GM23338 (cell line): Measurements from ENCODE around the gene TBC1D14. TPM values are rescaled to one million over a fixed set of nuclear protein-coding genes. Genes with fewer than 3 reads are reported as not detected.

ENCODE experiments used
- ATAC-seq: fragments of 200-7000 bp; cut with Tn5 transposase; 3 replicates; pipeline ENCODE4 v1.9.1; 2020
- DNase-seq: peaks from one replicate; pipeline ENCODE4 v3.0.0-alpha.2; 2015; ENCODE audit warnings: low spot score
- H2AFZ ChIP-seq: fragments of 200-600 bp; sonication (generic); 2 replicates; pipeline ENCODE4 v1.8.0; 2016; ENCODE audit warnings: antibody characterized with exemption, mild to moderate bottlenecking, moderate library complexity
- H3F3A ChIP-seq: fragments of 200-600 bp; sonication (generic); replicated peaks from 2 replicates; pipeline ENCODE4 v1.8.0; 2017; ENCODE audit warnings: antibody characterized with exemption, mixed run types, low read depth
- H3K27ac ChIP-seq: fragments of 200-600 bp; sonication (generic); 2 replicates; pipeline ENCODE4 v1.6.1; 2016; ENCODE audit warnings: low read depth
- H3K27me3 ChIP-seq: fragments of 200-600 bp; sonication (generic); 2 replicates; pipeline ENCODE4 v1.8.0; 2016; ENCODE audit warnings: mild to moderate bottlenecking, mixed run types, moderate library complexity; ENCODE audit not compliant: insufficient read depth
- H3K36me3 ChIP-seq: fragments of 200-600 bp; sonication (generic); 2 replicates; pipeline ENCODE4 v1.8.0; 2016; ENCODE audit warnings: mild to moderate bottlenecking; ENCODE audit not compliant: insufficient read depth
- H3K4me1 ChIP-seq: fragments of 200-600 bp; sonication (generic); 2 replicates; pipeline ENCODE4 v1.8.0; 2016; ENCODE audit warnings: mild to moderate bottlenecking, moderate library complexity; ENCODE audit not compliant: insufficient read depth
- H3K4me2 ChIP-seq: fragments of 200-600 bp; sonication (generic); 2 replicates; pipeline ENCODE4 v1.7.1; 2017; ENCODE audit warnings: mixed run types
- H3K4me3 ChIP-seq: fragments of 200-600 bp; sonication (generic); 2 replicates; pipeline ENCODE4 v1.6.1; 2016; ENCODE audit warnings: mixed run types
- H3K79me2 ChIP-seq: fragments of 200-600 bp; sonication (generic); replicated peaks from 2 replicates; pipeline ENCODE4 v1.8.0; 2017; ENCODE audit warnings: mild to moderate bottlenecking; ENCODE audit not compliant: insufficient read depth
- H3K9me2 ChIP-seq: fragments of 200-600 bp; sonication (generic); 2 replicates; pipeline ENCODE4 v1.8.0; 2017; ENCODE audit not compliant: insufficient read depth
- H4K20me1 ChIP-seq: fragments of 200-600 bp; sonication (generic); replicated peaks from 2 replicates; pipeline ENCODE4 v1.8.0; 2017; ENCODE audit warnings: mild to moderate bottlenecking; ENCODE audit not compliant: insufficient read depth
- H3K27ac Mint-ChIP-seq: 2 replicates; pipeline ENCODE4 v1.8.0; 2020; ENCODE audit warnings: inconsistent platforms, mild to moderate bottlenecking, moderate library complexity, mixed read lengths
- H3K27me3 Mint-ChIP-seq: 3 replicates; pipeline ENCODE4 v1.8.0; 2022; ENCODE audit warnings: low read depth, mild to moderate bottlenecking, moderate library complexity, mixed read lengths, inconsistent platforms; ENCODE audit not compliant: insufficient read depth, poor library complexity
- H3K36me3 Mint-ChIP-seq: 3 replicates; pipeline ENCODE4 v1.8.0; 2021; ENCODE audit warnings: low read depth, mild to moderate bottlenecking, inconsistent platforms, moderate library complexity, mixed read lengths
- H3K4me1 Mint-ChIP-seq: 3 replicates; pipeline ENCODE4 v1.8.0; 2020; ENCODE audit warnings: mild to moderate bottlenecking, inconsistent platforms, mixed read lengths
- H3K4me3 Mint-ChIP-seq: 3 replicates; pipeline ENCODE4 v1.8.0; 2021; ENCODE audit warnings: moderate library complexity, mild to moderate bottlenecking, inconsistent platforms, mixed read lengths
- H3K9me3 Mint-ChIP-seq: 3 replicates; pipeline ENCODE4 v1.8.0; 2020; ENCODE audit warnings: moderate library complexity, mild to moderate bottlenecking, inconsistent platforms, mixed read lengths
- CREB1 ChIP-seq: fragments of 250-450 bp; sonication (Bioruptor Pico); IDR thresholded peaks from 2 replicates; pipeline ENCODE4 v1.5.0; 2020; ENCODE audit warnings: low read depth, mild to moderate bottlenecking, moderate library complexity
- CTCF ChIP-seq, 2 experiments: fragments of 200-600 bp in 1 of 2; sonication (generic) in 1 of 2; conservative IDR thresholded peaks; 2 replicates each; pipeline versions ENCODE4 v1.5.1 to v1.6.1; 2016 to 2017; ENCODE audit warnings: antibody characterized with exemption in 2 of 2, low read depth in 2 of 2, mild to moderate bottlenecking in 2 of 2, moderate library complexity in 1 of 2
- ETS1 ChIP-seq: IDR thresholded peaks from 2 replicates; pipeline ENCODE4 v1.6.1; 2016; ENCODE audit warnings: antibody characterized with exemption
- EZH2 ChIP-seq: fragments of 200-600 bp; sonication (generic); IDR thresholded peaks from one replicate; pipeline ENCODE4 v1.8.0; 2017; ENCODE audit warnings: antibody characterized with exemption, mild to moderate bottlenecking, low read depth; ENCODE audit not compliant: unreplicated experiment
- EZH2phosphoT487 ChIP-seq: fragments of 200-600 bp; sonication (generic); IDR thresholded peaks from one replicate; pipeline ENCODE4 v1.8.1; 2018; ENCODE audit warnings: antibody characterized with exemption; ENCODE audit not compliant: unreplicated experiment
- JUNB ChIP-seq: IDR thresholded peaks from one replicate; pipeline ENCODE4 v1.6.1; 2016; ENCODE audit warnings: antibody characterized with exemption; ENCODE audit not compliant: unreplicated experiment
- NANOG ChIP-seq: IDR thresholded peaks from 2 replicates; pipeline ENCODE4 v1.6.1; 2016; ENCODE audit warnings: antibody characterized with exemption, borderline replicate concordance
- POLR2AphosphoS5 ChIP-seq: IDR thresholded peaks from 2 replicates; pipeline ENCODE4 v1.6.1; 2016; ENCODE audit warnings: antibody characterized with exemption, low read depth
- REST ChIP-seq: IDR thresholded peaks from one replicate; pipeline ENCODE4 v1.6.1; 2018; ENCODE audit warnings: antibody characterized with exemption; ENCODE audit not compliant: unreplicated experiment
- STAT1 ChIP-seq: IDR thresholded peaks from one replicate; pipeline ENCODE4 v1.6.1; 2016; ENCODE audit warnings: antibody characterized with exemption; ENCODE audit not compliant: unreplicated experiment
- ZNF114 ChIP-seq: fragments of 250-450 bp; sonication (Bioruptor Pico); IDR thresholded peaks from 2 replicates; pipeline ENCODE4 v1.5.0; 2020; ENCODE audit warnings: mild to moderate bottlenecking, moderate library complexity
- ZNF331 ChIP-seq: fragments of 250-450 bp; sonication (Bioruptor Pico); IDR thresholded peaks from 2 replicates; pipeline ENCODE4 v1.5.0; 2020; ENCODE audit warnings: low read depth, mild to moderate bottlenecking, moderate library complexity
- ZNF462 ChIP-seq: fragments of 250-450 bp; sonication (Bioruptor Pico); IDR thresholded peaks from 2 replicates; pipeline ENCODE4 v1.5.0; 2020; ENCODE audit warnings: mild to moderate bottlenecking, moderate library complexity
- polyA plus RNA-seq: library from polyadenylated mRNA; unstranded; fragments of >200 nt; fragmentation: Nextera tagmentation; extraction: Ambion mirVana; gene quantifications from 2 replicates; pipeline ENCODE4 v1.2.1, GENCODE V29; 2016
- total RNA-seq: library from RNA; depleted of rRNA; stranded (reverse); fragments of >200 nt; shearing (Covaris generic); gene quantifications from 2 replicates; pipeline ENCODE4 v1.2.3, GENCODE V29; 2014

TBC1D14 gene
- total and polyA plus RNA-seq, 2 experiments from 2014 or later: 18.2 to 59.7 TPM

GRCh38 chr4:6969826-6970800 lies 60.5 kb downstream of the TBC1D14 start:
- Histone ChIP-seq H3F3A (peaks cover 4% of the 10 kb centered on the region; the same call in 1 of the 2 replicates), H3K4me2 (no peak overlapping the region), H3K36me3 (no peaks in the 10 kb centered on the region), H3K4me3 (no peak overlapping the region), H4K20me1 (no peaks in the 10 kb centered on the region), H3K9me2 (no peaks in the 10 kb centered on the region), H3K79me2 (peaks cover 13% of the 10 kb centered on the region), H2AFZ (no peak overlapping the region), H3K4me1 (peaks cover 25% of the 10 kb centered on the region), H3K27ac (no peak overlapping the region), H3K27me3 (no peaks in the 10 kb centered on the region)
- no peak for ATAC-seq
- Mint-ChIP-seq H3K36me3 (peaks cover 3% of the 10 kb centered on the region; the same call in 1 of the 3 replicates), H3K27me3 (no peaks in the 10 kb centered on the region), H3K9me3 (no peaks in the 10 kb centered on the region), H3K4me1 (peaks cover 31% of the 10 kb centered on the region), H3K27ac (no peak overlapping the region), H3K4me3 (no peak overlapping the region)
- no peak for DNase-seq
- no peak for TF ChIP-seq NANOG
- no peak for TF ChIP-seq ZNF114 (CRISPR knock-in tag)
- TF ChIP-seq REST: no peak
- TF ChIP-seq CREB1 (CRISPR knock-in tag): no peak
- no peak for TF ChIP-seq ZNF331 (CRISPR knock-in tag)
- TF ChIP-seq EZH2phosphoT487: no peak
- no peak for TF ChIP-seq POLR2AphosphoS5
- no peak for TF ChIP-seq JUNB
- TF ChIP-seq STAT1: no peak
- no peak for TF ChIP-seq ETS1
- no peak for TF ChIP-seq CTCF (conservative IDR thresholded peaks at IDR 0.05; ENCODE audit: low read depth in 2 of 2)
- TF ChIP-seq ZNF462 (CRISPR knock-in tag): no peak
- TF ChIP-seq EZH2: no peak
